K562 (cell line): ENCODE measurements around the gene MACF1. TPM values are rescaled to one million over a fixed set of nuclear protein-coding genes. Genes with fewer than 3 reads are reported as not detected.
A peak's percentile ranks its signal among the peaks of the same experiment; 100 is the strongest.

Experiments used
- ADNP ChIP-seq: fragments of 200-800 bp; sonication (Bioruptor generic); IDR thresholded peaks from 2 replicates; pipeline ENCODE4 v1.6.1; 2016; ENCODE audit warnings: missing genetic modification characterization, missing compliant biosample characterization
- CHD1 ChIP-seq: fragments of 200-600 bp; sonication (generic); IDR thresholded peaks from one replicate; pipeline ENCODE4 v1.6.1; 2012; ENCODE audit warnings: mild to moderate bottlenecking, moderate library complexity, low read length, inconsistent platforms
- EWSR1 ChIP-seq: fragments of 450-650 bp; IDR thresholded peaks from 2 replicates; pipeline ENCODE4 v1.6.1; 2018; ENCODE audit warnings: borderline replicate concordance, mild to moderate bottlenecking, low read depth, moderate library complexity; ENCODE audit not compliant: partially characterized antibody
- FOXK2 ChIP-seq, 2 experiments: fragments of 450-650 bp; IDR thresholded peaks in 1 of 2; conservative IDR thresholded peaks in 1 of 2; 2 replicates each; pipeline ENCODE4 v1.6.1; 2016; ENCODE audit warnings: low read depth in 2 of 2, mild to moderate bottlenecking in 1 of 2
- HDGF ChIP-seq: fragments of 450-650 bp; IDR thresholded peaks from 2 replicates; pipeline ENCODE4 v1.6.1; 2016
- ILF3 ChIP-seq: fragments of 450-650 bp; IDR thresholded peaks from 2 replicates; pipeline ENCODE4 v1.6.1; 2018; ENCODE audit warnings: antibody characterized with exemption, mild to moderate bottlenecking, moderate library complexity, borderline replicate concordance
- MIER1 ChIP-seq: fragments of 450-650 bp; IDR thresholded peaks from 2 replicates; pipeline ENCODE4 v1.6.1; 2016; ENCODE audit warnings: antibody characterized with exemption, mild to moderate bottlenecking, low read depth
- PHTF2 ChIP-seq: fragments of 250-450 bp; sonication (Bioruptor Pico); IDR thresholded peaks from 2 replicates; pipeline ENCODE4 v1.5.0; 2021; ENCODE audit warnings: mild to moderate bottlenecking
- STAT5A ChIP-seq: IDR thresholded peaks from 2 replicates; pipeline ENCODE4 v1.6.1; 2012; ENCODE audit warnings: low read length, inconsistent platforms, borderline replicate concordance
- ZNF134 ChIP-seq: fragments of 250-450 bp; sonication (Bioruptor Pico); conservative IDR thresholded peaks from 2 replicates; pipeline ENCODE4 v1.4.0; 2020
- ZNF354B ChIP-seq: fragments of 250-450 bp; sonication (Bioruptor Pico); IDR thresholded peaks from 2 replicates; pipeline ENCODE4 v1.4.0; 2020
- polyA plus RNA-seq, 8 experiments: library from polyadenylated mRNA; depleted of rRNA in 4 of 8; stranded (reverse) in 5 of 8; unstranded in 3 of 8; fragments of >200 nt; fragmentation: Nextera tagmentation in 2 of 8; fragmentation: Illumina TruSeq in 1 of 8; extraction: Ambion mirVana in 2 of 8; extraction: Trizol in 1 of 8; gene quantifications; 2 replicates each; pipeline versions ENCODE4 v1.2.1 to v1.2.3, GENCODE V29; 2011 to 2014; ENCODE audit warnings: inconsistent platforms in 1 of 8, missing spikeins in 1 of 8
- total RNA-seq, 7 experiments: library from RNA; depleted of rRNA in 6 of 7; stranded (reverse); fragments of >200 nt in 6 of 7; fragmentation: Illumina TruSeq in 2 of 7; extraction: Trizol in 2 of 7; gene quantifications; 2 replicates each; pipeline versions ENCODE4 v1.2.1 to v1.2.3, GENCODE V29; 2011 to 2021; ENCODE audit warnings: low replicate concordance in 1 of 7
- TF ChIP-seq, protein P1 (sequence below): fragments of 250-450 bp; sonication (Bioruptor Pico); IDR thresholded peaks from 2 replicates; pipeline ENCODE4 v1.4.0; 2020; ENCODE audit warnings: borderline replicate concordance
- TF ChIP-seq, protein P2 (sequence below): IDR thresholded peaks from 2 replicates; pipeline ENCODE4 v1.6.1; 2016; ENCODE audit warnings: missing genetic modification characterization, missing compliant biosample characterization
- TF ChIP-seq, protein P3 (sequence below): fragments of 200-800 bp; sonication (Bioruptor generic); IDR thresholded peaks from 2 replicates; pipeline ENCODE4 v1.6.1; 2016; ENCODE audit warnings: missing genetic modification characterization, missing compliant biosample characterization
- TF ChIP-seq, protein P4 (sequence below): fragments of 450-650 bp; formaldehyde crosslinking; IDR thresholded peaks from 2 replicates; pipeline ENCODE4 v1.4.0; 2020; ENCODE audit warnings: mild to moderate bottlenecking, moderate library complexity

Gene MACF1
- total and polyA plus RNA-seq, 9 of the 15 experiments (the other 6 are each of a cell fraction or from before 2014, with no cell fraction given) = 13.2 to 232 (median 112) TPM

DNA sequence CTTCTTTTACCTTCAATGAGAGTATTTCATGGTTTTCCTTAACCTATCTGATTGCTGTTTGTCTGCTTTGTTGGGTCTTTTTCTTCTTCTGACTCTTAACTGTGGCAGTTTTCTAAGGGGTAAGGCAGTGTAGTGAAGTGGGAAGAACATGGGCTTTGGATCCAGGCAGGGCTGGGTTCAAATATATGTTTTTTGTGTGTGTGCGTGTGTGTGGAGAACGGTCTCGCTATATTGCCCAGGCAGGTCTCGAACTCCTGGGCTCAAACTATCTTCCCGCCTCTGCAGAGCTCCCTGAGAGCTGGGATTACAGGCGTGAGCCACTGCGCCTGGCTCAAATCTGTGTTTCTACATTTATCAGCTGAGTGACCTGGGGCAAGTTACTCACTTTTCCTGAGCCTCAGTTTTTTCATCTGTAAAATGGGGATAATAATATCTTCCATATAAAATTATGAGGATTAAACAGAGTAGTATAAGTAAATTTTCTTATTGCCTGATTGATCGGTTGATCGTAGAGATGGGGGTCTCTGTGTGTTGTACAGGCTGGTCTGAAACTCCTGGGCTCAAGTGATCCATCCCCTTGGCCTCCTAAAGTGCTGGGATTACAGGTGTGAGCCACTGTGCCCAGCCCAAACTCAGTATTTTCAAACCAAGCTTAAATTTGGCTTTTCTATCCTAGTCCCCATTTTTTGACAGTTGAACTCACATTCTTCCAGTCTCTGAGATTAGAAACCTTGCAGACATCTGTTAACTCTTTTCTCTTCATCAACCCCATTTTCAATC is 36.0 kb upstream of the MACF1 start (continued):
- TF ChIP-seq MIER1 (0 out of 2 replicates have a peak, but pooled peaks have one; percentile 24), EWSR1 (no peak), ILF3 (no peak), ZNF354B (CRISPR knock-in tag) (no peak), ADNP (tag) (peak; percentile 100), FOXK2 (conservative IDR thresholded peaks at IDR 0.05 in 1 of 2, IDR thresholded peaks at IDR 0.05 in 1 of 2; ENCODE audit: low read depth in 2 of 2) (no peak), PHTF2 (CRISPR knock-in tag) (no peak), ZNF134 (CRISPR knock-in tag) (no peak), CHD1 (peak; percentile 35), STAT5A (no peak), HDGF (0 out of 2 replicates have a peak, but pooled peaks have one; percentile 84)
- TF ChIP-seq, protein P1, sequence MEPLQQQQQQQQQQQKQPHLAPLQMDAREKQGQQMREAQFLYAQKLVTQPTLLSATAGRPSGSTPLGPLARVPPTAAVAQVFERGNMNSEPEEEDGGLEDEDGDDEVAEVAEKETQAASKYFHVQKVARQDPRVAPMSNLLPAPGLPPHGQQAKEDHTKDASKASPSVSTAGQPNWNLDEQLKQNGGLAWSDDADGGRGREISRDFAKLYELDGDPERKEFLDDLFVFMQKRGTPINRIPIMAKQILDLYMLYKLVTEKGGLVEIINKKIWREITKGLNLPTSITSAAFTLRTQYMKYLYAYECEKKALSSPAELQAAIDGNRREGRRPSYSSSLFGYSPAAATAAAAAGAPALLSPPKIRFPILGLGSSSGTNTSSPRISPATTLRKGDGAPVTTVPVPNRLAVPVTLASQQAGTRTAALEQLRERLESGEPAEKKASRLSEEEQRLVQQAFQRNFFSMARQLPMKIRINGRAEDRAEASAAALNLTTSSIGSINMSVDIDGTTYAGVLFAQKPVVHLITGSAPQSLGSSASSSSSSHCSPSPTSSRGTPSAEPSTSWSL (CRISPR knock-in tag) = no peak
- TF ChIP-seq, protein P2, sequence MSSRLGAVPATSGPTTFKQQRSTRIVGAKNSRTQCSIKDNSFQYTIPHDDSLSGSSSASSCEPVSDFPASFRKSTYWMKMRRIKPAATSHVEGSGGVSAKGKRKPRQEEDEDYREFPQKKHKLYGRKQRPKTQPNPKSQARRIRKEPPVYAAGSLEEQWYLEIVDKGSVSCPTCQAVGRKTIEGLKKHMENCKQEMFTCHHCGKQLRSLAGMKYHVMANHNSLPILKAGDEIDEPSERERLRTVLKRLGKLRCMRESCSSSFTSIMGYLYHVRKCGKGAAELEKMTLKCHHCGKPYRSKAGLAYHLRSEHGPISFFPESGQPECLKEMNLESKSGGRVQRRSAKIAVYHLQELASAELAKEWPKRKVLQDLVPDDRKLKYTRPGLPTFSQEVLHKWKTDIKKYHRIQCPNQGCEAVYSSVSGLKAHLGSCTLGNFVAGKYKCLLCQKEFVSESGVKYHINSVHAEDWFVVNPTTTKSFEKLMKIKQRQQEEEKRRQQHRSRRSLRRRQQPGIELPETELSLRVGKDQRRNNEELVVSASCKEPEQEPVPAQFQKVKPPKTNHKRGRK (tag) = peak; percentile 31; the same call in 1 of the 2 replicates
- TF ChIP-seq, protein P3, sequence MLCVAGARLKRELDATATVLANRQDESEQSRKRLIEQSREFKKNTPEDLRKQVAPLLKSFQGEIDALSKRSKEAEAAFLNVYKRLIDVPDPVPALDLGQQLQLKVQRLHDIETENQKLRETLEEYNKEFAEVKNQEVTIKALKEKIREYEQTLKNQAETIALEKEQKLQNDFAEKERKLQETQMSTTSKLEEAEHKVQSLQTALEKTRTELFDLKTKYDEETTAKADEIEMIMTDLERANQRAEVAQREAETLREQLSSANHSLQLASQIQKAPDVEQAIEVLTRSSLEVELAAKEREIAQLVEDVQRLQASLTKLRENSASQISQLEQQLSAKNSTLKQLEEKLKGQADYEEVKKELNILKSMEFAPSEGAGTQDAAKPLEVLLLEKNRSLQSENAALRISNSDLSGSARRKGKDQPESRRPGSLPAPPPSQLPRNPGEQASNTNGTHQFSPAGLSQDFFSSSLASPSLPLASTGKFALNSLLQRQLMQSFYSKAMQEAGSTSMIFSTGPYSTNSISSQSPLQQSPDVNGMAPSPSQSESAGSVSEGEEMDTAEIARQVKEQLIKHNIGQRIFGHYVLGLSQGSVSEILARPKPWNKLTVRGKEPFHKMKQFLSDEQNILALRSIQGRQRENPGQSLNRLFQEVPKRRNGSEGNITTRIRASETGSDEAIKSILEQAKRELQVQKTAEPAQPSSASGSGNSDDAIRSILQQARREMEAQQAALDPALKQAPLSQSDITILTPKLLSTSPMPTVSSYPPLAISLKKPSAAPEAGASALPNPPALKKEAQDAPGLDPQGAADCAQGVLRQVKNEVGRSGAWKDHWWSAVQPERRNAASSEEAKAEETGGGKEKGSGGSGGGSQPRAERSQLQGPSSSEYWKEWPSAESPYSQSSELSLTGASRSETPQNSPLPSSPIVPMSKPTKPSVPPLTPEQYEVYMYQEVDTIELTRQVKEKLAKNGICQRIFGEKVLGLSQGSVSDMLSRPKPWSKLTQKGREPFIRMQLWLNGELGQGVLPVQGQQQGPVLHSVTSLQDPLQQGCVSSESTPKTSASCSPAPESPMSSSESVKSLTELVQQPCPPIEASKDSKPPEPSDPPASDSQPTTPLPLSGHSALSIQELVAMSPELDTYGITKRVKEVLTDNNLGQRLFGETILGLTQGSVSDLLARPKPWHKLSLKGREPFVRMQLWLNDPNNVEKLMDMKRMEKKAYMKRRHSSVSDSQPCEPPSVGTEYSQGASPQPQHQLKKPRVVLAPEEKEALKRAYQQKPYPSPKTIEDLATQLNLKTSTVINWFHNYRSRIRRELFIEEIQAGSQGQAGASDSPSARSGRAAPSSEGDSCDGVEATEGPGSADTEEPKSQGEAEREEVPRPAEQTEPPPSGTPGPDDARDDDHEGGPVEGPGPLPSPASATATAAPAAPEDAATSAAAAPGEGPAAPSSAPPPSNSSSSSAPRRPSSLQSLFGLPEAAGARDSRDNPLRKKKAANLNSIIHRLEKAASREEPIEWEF (CRISPR knock-in tag) = 0 out of 2 replicates have a peak, but pooled peaks have one; percentile 34
- TF ChIP-seq, protein P4, sequence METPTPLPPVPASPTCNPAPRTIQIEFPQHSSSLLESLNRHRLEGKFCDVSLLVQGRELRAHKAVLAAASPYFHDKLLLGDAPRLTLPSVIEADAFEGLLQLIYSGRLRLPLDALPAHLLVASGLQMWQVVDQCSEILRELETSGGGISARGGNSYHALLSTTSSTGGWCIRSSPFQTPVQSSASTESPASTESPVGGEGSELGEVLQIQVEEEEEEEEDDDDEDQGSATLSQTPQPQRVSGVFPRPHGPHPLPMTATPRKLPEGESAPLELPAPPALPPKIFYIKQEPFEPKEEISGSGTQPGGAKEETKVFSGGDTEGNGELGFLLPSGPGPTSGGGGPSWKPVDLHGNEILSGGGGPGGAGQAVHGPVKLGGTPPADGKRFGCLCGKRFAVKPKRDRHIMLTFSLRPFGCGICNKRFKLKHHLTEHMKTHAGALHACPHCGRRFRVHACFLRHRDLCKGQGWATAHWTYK (CRISPR knock-in tag) = no peak
